GM12873 (cell line): Measurements from ENCODE around the gene ANKRD11.

Experiments
- TF ChIP-seq, protein P1 (sequence below): IDR thresholded peaks from 2 replicates; pipeline ENCODE4 v1.5.1; 2012; ENCODE audit warnings: low read depth, mild to moderate bottlenecking, moderate library complexity, low read length, control low read depth; ENCODE audit not compliant: insufficient read depth; ENCODE audit errors: missing control alignments

The ANKRD11 gene

DNA sequence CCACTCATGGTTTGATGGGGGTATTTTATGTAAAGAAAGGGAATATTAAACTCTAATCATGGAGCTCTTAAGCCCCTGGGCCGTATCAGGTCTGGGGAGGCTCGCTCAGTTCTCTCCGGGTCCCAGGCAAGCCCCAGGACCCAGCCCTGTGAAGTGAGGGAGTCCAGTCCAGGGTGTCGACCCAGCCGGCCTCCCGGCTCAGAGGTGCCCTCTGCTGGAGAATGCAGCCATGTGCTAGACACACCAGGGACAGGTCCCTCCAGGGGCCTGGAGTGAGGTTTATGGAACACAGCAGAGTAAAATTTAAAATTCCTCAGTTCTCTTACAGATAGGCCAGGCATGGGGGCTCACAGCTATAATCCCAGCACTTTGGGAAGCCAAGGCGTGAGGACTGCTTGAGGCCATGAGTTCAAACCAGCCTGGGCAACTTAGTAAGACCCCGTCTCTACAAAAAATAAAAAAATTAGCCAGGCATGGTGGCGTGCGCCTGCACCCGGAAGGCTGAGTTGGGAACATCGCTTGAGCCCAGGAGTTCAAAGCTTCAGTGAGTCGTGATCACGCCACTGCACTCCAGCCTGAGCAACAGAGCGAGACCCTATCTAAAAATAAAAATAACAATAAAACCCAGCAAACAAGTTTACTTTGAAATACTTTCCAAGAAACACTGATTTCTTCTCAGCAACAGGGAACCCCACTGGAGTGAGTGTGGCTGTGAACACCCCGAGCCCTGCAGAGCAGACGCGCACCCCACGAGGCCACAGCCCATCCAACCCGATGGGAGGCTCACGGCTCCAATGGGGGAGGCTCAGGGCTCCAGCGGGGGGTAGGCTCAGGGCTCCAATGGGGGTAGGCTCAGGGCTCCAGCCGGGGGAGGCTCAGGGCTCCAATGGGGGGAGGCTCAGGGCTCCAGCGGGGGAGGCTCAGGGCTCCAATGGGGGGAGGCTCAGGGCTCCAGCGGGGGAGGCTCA lies 200.6 kb downstream of the ANKRD11 start:
- TF ChIP-seq, protein P1, sequence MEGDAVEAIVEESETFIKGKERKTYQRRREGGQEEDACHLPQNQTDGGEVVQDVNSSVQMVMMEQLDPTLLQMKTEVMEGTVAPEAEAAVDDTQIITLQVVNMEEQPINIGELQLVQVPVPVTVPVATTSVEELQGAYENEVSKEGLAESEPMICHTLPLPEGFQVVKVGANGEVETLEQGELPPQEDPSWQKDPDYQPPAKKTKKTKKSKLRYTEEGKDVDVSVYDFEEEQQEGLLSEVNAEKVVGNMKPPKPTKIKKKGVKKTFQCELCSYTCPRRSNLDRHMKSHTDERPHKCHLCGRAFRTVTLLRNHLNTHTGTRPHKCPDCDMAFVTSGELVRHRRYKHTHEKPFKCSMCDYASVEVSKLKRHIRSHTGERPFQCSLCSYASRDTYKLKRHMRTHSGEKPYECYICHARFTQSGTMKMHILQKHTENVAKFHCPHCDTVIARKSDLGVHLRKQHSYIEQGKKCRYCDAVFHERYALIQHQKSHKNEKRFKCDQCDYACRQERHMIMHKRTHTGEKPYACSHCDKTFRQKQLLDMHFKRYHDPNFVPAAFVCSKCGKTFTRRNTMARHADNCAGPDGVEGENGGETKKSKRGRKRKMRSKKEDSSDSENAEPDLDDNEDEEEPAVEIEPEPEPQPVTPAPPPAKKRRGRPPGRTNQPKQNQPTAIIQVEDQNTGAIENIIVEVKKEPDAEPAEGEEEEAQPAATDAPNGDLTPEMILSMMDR, result peak; percentile 91

DNA sequence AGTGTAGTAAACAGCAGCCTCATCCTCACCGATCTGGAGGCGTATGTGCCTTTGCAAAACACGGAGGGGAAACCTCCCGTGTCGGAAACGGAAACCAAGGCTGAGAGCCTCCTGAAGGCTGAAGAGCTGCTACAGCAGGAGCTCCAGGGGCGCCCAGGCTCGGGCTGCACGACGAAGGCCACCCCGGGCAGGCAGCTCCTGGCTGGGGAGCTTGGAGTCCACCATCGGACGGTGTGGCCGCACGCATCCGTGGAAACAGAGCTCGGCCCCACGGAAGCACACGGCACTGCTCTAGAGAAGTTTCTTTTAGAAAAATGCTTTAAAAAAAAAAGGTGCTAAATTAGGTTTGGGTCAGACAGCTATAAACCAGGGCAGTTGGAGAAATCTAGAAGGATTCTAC lies 201.4 kb downstream of the ANKRD11 start:
- TF ChIP-seq, protein P1, result no peak

DNA sequence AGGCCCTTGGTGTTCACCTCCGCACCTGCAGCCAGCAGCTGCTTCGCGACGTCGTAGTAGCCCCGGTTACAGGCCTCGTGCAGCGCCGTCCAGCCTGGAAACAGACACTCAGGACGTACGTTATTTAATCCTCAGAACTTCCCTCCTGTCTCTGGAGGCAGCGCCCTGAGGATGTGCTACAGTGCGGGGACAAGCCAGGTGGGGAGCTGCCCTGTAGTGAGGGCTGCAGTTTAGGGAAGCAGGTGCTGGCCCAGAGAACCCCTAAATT lies 201.8 kb downstream of the ANKRD11 start:
- TF ChIP-seq, protein P1, result no peak

DNA sequence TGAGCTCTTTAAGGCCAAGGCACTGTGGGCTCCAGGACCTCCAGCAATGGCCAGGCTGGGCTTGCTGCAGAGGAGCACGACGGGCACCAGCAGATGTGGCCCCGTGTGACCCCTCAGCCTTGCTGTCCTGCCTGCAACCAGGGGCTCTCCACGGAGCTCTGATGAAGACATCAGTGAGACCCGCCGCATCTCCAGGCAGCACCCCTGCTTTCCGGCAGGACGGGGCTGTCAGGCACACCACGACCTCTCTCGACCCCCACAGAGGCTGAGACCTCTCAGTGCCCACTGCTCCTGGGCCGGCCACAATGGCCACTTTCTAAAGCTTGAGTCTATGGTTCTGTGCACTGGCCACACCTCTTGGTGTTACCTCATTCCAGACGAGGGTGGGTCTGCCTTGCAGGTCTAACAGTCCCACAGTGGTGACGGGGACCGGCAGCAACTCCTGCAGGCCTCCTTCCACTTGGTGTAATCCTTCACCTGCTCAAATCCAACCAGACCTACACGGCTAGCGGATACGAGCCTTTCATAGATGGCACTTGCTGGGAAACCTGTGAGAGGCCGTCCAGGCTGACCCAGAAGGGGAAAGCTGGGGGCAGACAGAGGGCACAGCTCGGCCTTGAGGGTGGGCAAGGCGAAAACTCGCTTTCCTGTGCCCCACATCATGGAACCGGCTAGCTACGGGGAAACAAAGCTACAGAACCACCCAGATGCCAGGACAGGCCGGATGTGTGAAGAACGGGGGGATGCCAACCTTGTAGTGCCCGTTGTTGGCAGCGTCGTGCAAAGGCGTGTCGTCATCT lies 202.4 kb downstream of the ANKRD11 start:
- TF ChIP-seq, protein P1, result no peak

DNA sequence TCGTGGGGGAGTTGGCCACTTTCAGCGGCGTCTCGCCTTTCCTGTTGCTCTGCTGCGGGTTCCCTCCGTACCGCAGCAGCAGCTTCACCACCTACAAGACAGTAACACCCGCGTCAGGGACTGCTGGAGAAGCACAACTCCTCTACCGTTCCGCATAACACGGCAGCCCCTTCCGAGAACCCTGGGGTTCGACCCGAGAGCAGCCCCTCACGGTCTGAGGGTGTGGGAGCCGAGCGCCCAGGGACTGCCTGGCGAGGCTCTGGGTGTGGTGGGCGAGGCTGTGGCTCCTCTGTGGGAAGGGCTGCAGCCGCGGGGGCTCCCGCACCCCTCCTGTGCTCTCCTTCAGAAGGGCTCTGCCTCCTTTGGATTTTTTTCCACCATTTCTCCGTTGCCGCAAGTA lies 204.3 kb downstream of the ANKRD11 start:
- TF ChIP-seq, protein P1, result no peak

DNA sequence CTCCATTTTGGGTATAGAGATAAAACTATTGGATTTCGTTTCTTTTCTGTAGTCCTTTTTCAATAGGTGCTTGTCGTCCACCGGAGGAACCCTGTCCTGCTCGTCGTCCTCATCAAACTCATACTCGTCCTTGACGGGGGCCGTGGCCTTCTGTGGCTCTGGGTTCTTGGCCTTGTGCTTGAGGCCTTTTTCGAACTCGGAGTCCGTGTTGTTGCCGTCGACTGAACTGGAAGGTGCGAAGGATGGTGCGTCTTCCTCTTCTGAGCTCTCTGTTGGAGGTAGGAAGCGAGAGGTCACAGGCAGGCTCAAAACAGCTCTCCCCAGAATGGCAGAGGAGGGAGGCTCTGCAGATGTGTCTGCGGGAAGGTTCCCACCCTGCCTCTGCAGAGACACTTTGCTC lies 205.0 kb downstream of the ANKRD11 start:
- TF ChIP-seq, protein P1, result no peak

DNA sequence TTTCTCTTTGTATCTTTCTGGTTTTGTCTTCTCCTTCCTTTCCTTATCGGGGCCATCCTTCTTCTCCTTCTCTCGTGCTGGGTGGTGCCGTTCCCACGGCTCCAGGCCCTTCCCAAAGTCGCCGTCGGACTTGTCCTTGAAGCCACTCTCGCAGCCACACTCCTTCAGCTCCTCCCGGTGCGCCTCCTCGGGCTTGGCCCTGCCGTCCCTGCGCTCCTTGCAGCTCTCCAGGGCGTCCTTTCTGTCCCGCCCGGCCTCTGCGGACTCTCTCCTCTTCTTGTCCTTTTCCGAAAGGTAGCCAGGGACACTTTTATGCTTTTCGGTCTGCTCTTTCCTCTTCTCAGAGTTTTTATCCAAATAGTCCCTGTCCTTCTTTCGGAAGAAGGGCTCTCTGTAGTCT lies 206.9 kb downstream of the ANKRD11 start:
- TF ChIP-seq, protein P1, result no peak
